Lung (tissue), 12 donors: Measurements from ENCODE around the gene HNRNPR. TPM values are rescaled to one million over a fixed set of nuclear protein-coding genes. Genes with fewer than 3 reads are reported as not detected.
"Not testable (repeated sequence)": the region's sequence is repeated elsewhere in the genome, so short reads cannot be mapped to it uniquely, and the experiment has no call there.

Experiments
- ATAC-seq: fragments of 200-7000 bp; cut with Tn5 transposase; one replicate; pipeline ENCODE4 v1.9.1; 2020; ENCODE audit warnings: moderate number of reproducible peaks; ENCODE audit not compliant: insufficient read depth, low FRiP score
- DNase-seq, 3 donors: peaks; one replicate each; pipeline ENCODE4 v3.0.0-alpha.2; 2013 to 2017
- H3K27ac ChIP-seq, 2 donors: one replicate each; pipeline ENCODE4 v1.5.1; 2013; ENCODE audit warnings: mild to moderate bottlenecking in 2 of 2, moderate library complexity in 2 of 2, control low read depth in 1 of 2, inconsistent platforms in 1 of 2, low read depth in 1 of 2, low read length in 1 of 2
- H3K27me3 ChIP-seq, 3 donors: one replicate each; pipeline ENCODE4 v1.5.1; 2013; ENCODE audit warnings: low read length in 2 of 3; ENCODE audit not compliant: control insufficient read depth in 3 of 3, insufficient read depth in 3 of 3
- H3K36me3 ChIP-seq, 4 donors: one replicate each; pipeline ENCODE4 v1.5.1; 2013; ENCODE audit warnings: low read length in 4 of 4, mild to moderate bottlenecking in 1 of 4, moderate library complexity in 1 of 4; ENCODE audit not compliant: control insufficient read depth in 4 of 4, insufficient read depth in 4 of 4
- H3K4me1 ChIP-seq, 5 donors: one replicate each; pipeline ENCODE4 v1.5.1; 2013; ENCODE audit warnings: low read length in 5 of 5, mild to moderate bottlenecking in 2 of 5, moderate library complexity in 1 of 5; ENCODE audit not compliant: control insufficient read depth in 5 of 5, insufficient read depth in 5 of 5
- H3K4me3 ChIP-seq: one replicate; pipeline ENCODE4 v1.5.1; 2013; ENCODE audit warnings: mild to moderate bottlenecking, control low read depth, moderate library complexity
- H3K9ac ChIP-seq, 2 donors: one replicate each; pipeline ENCODE4 v1.5.1; 2013; ENCODE audit warnings: low read length in 2 of 2, control low read depth in 1 of 2; ENCODE audit not compliant: insufficient read depth in 1 of 2
- H3K9me3 ChIP-seq, 4 donors: one replicate each; pipeline ENCODE4 v1.5.1; 2013; ENCODE audit warnings: low read length in 3 of 4, mild to moderate bottlenecking in 1 of 4, moderate library complexity in 1 of 4; ENCODE audit not compliant: control insufficient read depth in 4 of 4, insufficient read depth in 3 of 4
- WGBS, 2 donors: extraction: QIAGEN DNeasy Blood & Tissue Kit; methylation state at CpG; one replicate each; pipeline ENCODE4 v1.1.7; 2013; 5-methylcytosine and 5-hydroxymethylcytosine counted together
- polyA plus RNA-seq, 2 donors: library from polyadenylated mRNA; stranded (reverse); fragments of 200-250 nt; gene quantifications; one replicate each; pipeline ENCODE4 v1.2.1, GENCODE V29; 2013
- total RNA-seq, 2 donors: library from RNA; depleted of rRNA in 1 of 2; stranded (reverse); fragments of >200 nt in 1 of 2; gene quantifications; one replicate each; pipeline ENCODE4 v1.2.1, GENCODE V29; 2014 to 2021
- TF ChIP-seq, protein P1 (sequence below): IDR thresholded peaks from 2 replicates; pipeline ENCODE4 v1.5.1; 2012; ENCODE audit warnings: mild to moderate bottlenecking; ENCODE audit errors: control extremely low read depth, extremely low read depth
- donor health status: control.
- donor health status: control.
- donor health status: Bipolar disorder and iron deficiency.
- donor health status: healthy.
- donor health status: DM: yes; HTN: yes; CAD: no.

HNRNPR gene
- total and polyA plus RNA-seq, 4 donors: 54.2 to 147 (median 94.9) TPM

GRCh38 chr1:23322770-23323169 lies 21.3 kb downstream of the HNRNPR start:
- Histone ChIP-seq H3K9me3 (no peaks in the 10 kb centered on the region), H3K27me3 (no peaks in the 10 kb centered on the region), H3K27ac (no peak overlapping the region), H3K36me3 (peaks cover 15 to 46% (median 33%) of the 10 kb centered on the region in 4 donors), H3K4me3 (no peak overlapping the region), H3K4me1 (peaks cover 0 to 3% (median 0%) of the 10 kb centered on the region in 5 donors), H3K9ac (no peak overlapping the region)
- 39 to 49% methylated on average over 1 of the region's 1 CpG for WGBS, 2 donors
- ATAC-seq (no peak), DNase-seq (no peak)
- TF ChIP-seq, protein P1, sequence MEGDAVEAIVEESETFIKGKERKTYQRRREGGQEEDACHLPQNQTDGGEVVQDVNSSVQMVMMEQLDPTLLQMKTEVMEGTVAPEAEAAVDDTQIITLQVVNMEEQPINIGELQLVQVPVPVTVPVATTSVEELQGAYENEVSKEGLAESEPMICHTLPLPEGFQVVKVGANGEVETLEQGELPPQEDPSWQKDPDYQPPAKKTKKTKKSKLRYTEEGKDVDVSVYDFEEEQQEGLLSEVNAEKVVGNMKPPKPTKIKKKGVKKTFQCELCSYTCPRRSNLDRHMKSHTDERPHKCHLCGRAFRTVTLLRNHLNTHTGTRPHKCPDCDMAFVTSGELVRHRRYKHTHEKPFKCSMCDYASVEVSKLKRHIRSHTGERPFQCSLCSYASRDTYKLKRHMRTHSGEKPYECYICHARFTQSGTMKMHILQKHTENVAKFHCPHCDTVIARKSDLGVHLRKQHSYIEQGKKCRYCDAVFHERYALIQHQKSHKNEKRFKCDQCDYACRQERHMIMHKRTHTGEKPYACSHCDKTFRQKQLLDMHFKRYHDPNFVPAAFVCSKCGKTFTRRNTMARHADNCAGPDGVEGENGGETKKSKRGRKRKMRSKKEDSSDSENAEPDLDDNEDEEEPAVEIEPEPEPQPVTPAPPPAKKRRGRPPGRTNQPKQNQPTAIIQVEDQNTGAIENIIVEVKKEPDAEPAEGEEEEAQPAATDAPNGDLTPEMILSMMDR: no peak

DNA sequence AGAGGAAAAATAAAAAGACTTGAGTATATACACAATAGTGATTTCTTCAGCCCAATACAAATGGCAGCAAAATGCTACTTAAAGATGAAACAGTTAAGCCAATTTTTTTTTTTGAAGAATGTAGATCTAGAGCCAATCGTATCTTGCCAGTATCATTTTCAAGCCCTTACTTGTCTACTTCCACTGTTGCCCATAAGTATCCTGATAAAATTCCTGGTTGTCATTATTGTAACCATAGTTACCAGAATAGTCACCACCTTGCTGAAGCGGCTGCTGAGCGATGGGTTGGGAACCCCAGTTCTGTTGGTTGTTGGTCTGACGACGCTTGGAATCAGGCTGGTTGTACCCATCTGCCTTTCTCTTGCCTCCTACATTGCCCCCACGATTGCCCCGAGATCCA lies 33.8 kb downstream of the HNRNPR start:
- WGBS, 2 donors: 95 to 97% methylated on average over 7 of the region's 7 CpGs
- not testable (repeated sequence) for H3K9me3 ChIP-seq, ATAC-seq, H3K4me3 ChIP-seq, H3K4me1 ChIP-seq, H3K27me3 ChIP-seq, DNase-seq, H3K27ac ChIP-seq, H3K9ac ChIP-seq
- H3K36me3 ChIP-seq: peaks cover 6 to 41% (median 20%) of the 10 kb centered on the region in 4 donors

- TF ChIP-seq, protein P1: no peak
- no peaks in the 10 kb centered on the region for H3K27me3 ChIP-seq
- no peak overlapping the region for H3K9ac ChIP-seq
- ATAC-seq (no peak), DNase-seq (no peak)
- no peaks in the 10 kb centered on the region for H3K9me3 ChIP-seq
- no peak overlapping the region for H3K27ac ChIP-seq
- H3K4me1 ChIP-seq: no peaks in the 10 kb centered on the region
- H3K36me3 ChIP-seq: peaks cover 6 to 26% (median 18%) of the 10 kb centered on the region in 4 donors
- WGBS, 2 donors: 59 to 71% methylated on average over 4 of the region's 4 CpGs
- no peak overlapping the region for H3K4me3 ChIP-seq
These were observed 39.9 kb downstream of the HNRNPR start for GRCh38 chr1:23304140-23304620.

- DNase-seq (no peak), ATAC-seq (no peak)
- TF ChIP-seq, protein P1: no peak
- WGBS, 2 donors: 68 to 79% methylated on average over 2 of the region's 2 CpGs
- Histone ChIP-seq H3K9ac (no peak overlapping the region), H3K9me3 (no peaks in the 10 kb centered on the region), H3K4me1 (no peaks in the 10 kb centered on the region), H3K36me3 (peaks cover 9 to 26% (median 19%) of the 10 kb centered on the region in 4 donors), H3K27me3 (no peaks in the 10 kb centered on the region), H3K4me3 (no peak overlapping the region), H3K27ac (no peak overlapping the region)
These were observed 40.6 kb downstream of the HNRNPR start for GRCh38 chr1:23303524-23303923.
